Ectodermal cell (in vitro differentiated cells): ENCODE measurements around the gene NLRC5.

Source experiments
- H3K27ac ChIP-seq: 2 replicates; pipeline ENCODE4 v1.7.0; 2013; ENCODE audit warnings: mild to moderate bottlenecking, low read depth, low read length; ENCODE audit not compliant: insufficient read depth, poor library complexity, severe bottlenecking
- H3K27me3 ChIP-seq: 2 replicates; pipeline ENCODE4 v1.7.0; 2013; ENCODE audit warnings: mild to moderate bottlenecking, low read length; ENCODE audit not compliant: insufficient read depth, control insufficient read depth, poor library complexity, severe bottlenecking
- H3K36me3 ChIP-seq: one replicate; pipeline ENCODE4 v1.7.0; 2013; ENCODE audit warnings: low read length; ENCODE audit not compliant: control insufficient read depth, insufficient read depth
- H3K4me1 ChIP-seq: one replicate; pipeline ENCODE4 v1.7.0; 2013; ENCODE audit warnings: low read length; ENCODE audit not compliant: control insufficient read depth, insufficient read depth
- H3K4me3 ChIP-seq: 2 replicates; pipeline ENCODE4 v1.7.0; 2013; ENCODE audit warnings: low read depth, low read length, control low read depth; ENCODE audit not compliant: insufficient read depth
- H3K9me3 ChIP-seq: 2 replicates; pipeline ENCODE4 v1.7.0; 2013; ENCODE audit warnings: mild to moderate bottlenecking, low read length, moderate library complexity; ENCODE audit not compliant: control insufficient read depth
- WGBS, 2 experiments: methylation state at CpG; one replicate each; pipeline ENCODE4 v1.1.7; 2013; ENCODE audit warnings: missing lambda C conversion rate in 2 of 2; 5-methylcytosine and 5-hydroxymethylcytosine counted together

Gene NLRC5

DNA sequence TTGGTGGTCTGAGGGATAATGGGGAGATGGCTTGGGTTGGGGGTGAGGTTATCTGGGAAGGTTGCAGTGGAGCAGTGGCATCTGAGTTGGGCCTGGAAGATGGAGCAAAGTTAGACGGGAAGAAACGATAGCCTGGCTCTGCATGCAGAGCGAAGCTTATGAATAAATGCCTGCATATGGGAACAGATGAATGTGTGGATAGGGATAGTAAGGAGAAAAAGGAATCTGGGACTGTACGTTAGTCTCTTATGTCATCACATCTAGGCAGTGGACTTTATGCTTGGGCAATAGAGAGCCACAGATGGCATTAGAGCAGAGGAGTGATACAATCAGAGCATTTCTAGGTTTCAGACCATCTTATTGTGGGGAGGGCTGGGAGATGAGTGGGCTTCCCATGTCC, 136.0 kb downstream of the NLRC5 start:
- no peaks in the 10 kb centered on the region for H3K27me3 ChIP-seq
- no peak overlapping the region for H3K4me3 ChIP-seq
- no peak overlapping the region for H3K27ac ChIP-seq
- H3K4me1 ChIP-seq = peaks cover 7% of the 10 kb centered on the region
- H3K9me3 ChIP-seq = no peaks in the 10 kb centered on the region
- 95 to 96% methylated on average over 4 of the region's 4 CpGs for WGBS, 2 experiments
- H3K36me3 ChIP-seq = no peaks in the 10 kb centered on the region

DNA sequence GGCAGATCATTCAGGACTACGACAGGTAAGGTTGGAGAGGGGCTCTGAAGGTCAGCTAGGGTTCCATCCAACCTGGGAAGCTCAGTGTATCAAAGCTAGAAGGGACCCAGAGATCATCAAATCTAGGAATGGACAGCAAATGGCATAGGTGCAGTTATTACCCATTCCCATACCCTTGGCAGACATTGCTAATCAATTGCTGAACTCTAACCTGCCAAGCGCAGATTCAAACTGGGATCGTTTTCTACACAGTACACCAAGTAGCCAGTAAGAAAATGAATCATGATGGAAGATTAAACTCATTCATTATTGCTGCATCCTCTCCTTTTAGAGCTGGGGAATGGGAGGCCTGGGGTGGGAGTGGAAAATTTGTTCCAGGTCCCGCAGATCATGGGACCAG, 136.6 kb downstream of the NLRC5 start:
- Histone ChIP-seq H3K27ac (no peak overlapping the region), H3K27me3 (no peaks in the 10 kb centered on the region), H3K4me3 (no peak overlapping the region), H3K4me1 (peaks cover 7% of the 10 kb centered on the region), H3K36me3 (no peaks in the 10 kb centered on the region), H3K9me3 (no peaks in the 10 kb centered on the region)
- WGBS, 2 experiments = 93 to 95% methylated on average over 4 of the region's 4 CpGs

DNA sequence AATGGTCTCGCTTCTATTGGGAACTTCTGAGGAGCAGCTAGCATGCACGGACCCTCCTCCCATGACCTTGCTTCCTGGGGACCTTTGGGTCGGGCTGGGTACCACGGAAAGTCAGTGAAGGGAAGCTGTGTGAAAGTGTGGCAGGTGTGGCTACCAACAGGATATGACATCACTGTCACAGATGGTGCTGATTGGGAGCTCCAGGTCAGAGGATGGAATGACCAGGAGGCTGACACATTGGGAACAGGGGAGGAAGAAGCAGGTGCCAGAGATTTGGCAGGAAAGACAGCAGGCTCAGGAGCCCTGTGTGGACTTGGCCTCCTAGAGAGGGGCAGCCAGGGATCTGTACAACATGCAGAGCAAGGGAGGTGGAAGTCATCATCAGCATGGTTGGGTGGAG, 137.1 kb downstream of the NLRC5 start:
- Histone ChIP-seq H3K27me3 (no peaks in the 10 kb centered on the region), H3K27ac (no peak overlapping the region), H3K4me1 (peaks cover 11% of the 10 kb centered on the region), H3K36me3 (no peaks in the 10 kb centered on the region), H3K9me3 (no peaks in the 10 kb centered on the region), H3K4me3 (no peak overlapping the region)
- WGBS, 2 experiments = 94 to 95% methylated on average over 4 of the region's 4 CpGs

DNA sequence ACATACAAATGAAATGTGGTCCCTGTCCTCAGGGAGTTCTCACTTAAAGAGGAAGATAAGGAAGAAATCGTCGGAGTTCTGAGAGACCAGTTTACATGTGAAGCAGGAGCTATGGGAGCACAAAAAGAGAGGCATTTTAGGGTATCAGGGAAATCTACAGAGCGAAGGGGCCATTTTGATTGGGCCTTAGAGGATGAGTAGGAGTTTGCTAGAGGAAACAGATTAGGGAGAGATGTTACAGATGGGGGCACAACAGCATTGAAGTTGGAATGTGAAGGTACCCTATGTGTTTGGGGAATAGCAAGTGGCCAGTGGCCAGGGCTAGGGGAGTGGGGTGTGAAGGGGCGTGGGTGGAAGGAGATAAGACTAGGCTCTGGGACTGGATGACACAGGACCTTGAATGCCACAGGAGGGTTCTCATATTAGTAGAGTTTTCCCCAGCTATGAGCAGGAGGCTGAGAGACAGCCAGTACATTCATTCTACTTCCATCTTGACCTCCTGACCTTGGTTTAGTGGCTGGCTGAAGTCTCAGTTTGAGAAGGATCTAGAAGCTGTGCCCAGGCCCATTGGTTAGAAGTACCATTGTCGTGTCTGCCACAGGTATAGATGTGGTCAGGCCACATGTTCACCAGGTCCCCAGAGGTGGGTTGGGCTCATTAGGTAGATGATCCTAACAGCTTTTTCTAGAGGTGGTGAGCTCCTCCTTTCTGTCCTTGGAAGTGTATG, 137.8 kb downstream of the NLRC5 start:
- Histone ChIP-seq H3K27ac (no peak overlapping the region), H3K36me3 (no peaks in the 10 kb centered on the region), H3K27me3 (no peaks in the 10 kb centered on the region), H3K4me3 (no peak overlapping the region), H3K9me3 (no peaks in the 10 kb centered on the region), H3K4me1 (peaks cover 17% of the 10 kb centered on the region)
- 96% methylated on average over 5 of the region's 5 CpGs for WGBS, 2 experiments

DNA sequence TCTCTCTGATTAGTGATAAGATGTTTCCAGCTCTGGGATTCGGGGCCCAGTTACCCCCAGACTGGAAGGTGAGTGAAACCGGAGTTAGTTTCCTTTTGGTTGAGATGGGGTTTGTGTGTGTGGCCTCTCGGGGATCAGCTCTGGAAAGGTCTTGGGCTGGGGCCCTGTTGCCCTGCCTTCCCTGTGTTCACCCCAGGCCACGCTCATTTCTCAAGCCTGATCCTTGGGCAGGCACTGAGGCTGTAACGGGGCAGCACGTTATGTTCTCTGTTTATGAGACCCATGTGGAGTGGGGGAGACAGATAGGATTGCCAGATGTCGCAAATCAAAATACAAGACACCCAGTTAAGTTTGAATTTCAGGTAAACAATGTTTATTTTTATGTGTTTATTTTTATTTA, 138.5 kb downstream of the NLRC5 start:
- Histone ChIP-seq H3K9me3 (no peaks in the 10 kb centered on the region), H3K27me3 (no peaks in the 10 kb centered on the region), H3K4me3 (no peak overlapping the region), H3K27ac (no peak overlapping the region), H3K4me1 (peaks cover 23% of the 10 kb centered on the region), H3K36me3 (no peaks in the 10 kb centered on the region)
- 92 to 98% methylated on average over 7 of the region's 7 CpGs for WGBS, 2 experiments

DNA sequence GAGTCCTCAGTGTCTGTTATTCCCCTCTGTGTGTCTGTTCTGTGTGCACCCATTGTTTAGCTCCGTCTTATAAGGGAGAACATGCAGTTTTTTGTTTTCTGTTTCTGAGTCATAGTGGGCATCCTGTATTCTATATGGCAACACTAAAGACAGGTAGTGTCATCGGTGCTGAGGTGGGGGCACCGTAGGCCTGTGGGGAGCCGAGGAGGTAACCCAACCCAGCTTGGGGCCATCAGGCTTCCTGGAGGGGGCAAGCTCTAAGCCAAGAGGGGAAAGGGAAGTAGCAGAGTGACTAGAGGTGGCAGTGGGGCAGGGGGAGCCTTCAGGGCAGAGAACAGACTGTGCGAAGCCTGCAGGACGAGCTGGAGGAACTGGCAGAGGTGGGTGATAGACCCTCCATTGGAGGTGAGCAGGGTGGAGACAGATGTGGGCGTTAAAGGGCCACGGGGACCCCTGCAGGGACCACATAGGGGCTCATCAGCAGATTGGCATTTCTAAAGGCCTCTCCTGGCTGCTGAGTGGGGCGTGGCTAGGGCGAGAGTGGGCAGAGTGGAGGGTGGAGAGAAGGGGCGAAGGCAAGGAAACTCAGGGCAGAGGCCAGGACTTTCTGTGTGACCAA, 139.5 kb downstream of the NLRC5 start:
- Histone ChIP-seq H3K36me3 (no peaks in the 10 kb centered on the region), H3K4me1 (peaks cover 28% of the 10 kb centered on the region), H3K9me3 (no peaks in the 10 kb centered on the region), H3K4me3 (no peak overlapping the region), H3K27ac (no peak overlapping the region), H3K27me3 (no peaks in the 10 kb centered on the region)
- WGBS, 2 experiments = 85 to 89% methylated on average over 11 of the region's 11 CpGs

DNA sequence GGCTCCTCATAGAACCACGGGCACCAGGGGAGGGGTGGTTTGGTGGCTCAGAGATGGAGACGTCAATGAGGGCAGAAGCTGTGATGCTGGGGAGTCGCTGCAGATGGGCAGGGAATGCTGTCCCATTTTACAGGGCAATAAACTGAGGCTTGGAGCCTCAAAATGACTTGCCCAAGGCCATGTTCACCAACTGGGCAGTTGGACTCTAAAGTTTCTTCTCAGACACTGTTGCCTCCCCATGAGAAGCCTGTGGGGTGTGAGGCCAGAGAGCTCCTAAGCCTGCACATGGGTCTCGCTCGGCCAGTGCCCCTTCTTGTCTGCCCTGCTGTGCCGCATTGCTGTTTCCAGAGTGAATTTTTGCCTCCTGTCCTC, 141.6 kb downstream of the NLRC5 start:
- H3K27me3 ChIP-seq = no peaks in the 10 kb centered on the region
- no peaks in the 10 kb centered on the region for H3K36me3 ChIP-seq
- WGBS, 2 experiments = 94 to 95% methylated on average over 6 of the region's 6 CpGs
- no peaks in the 10 kb centered on the region for H3K9me3 ChIP-seq
- peaks cover 21% of the 10 kb centered on the region for H3K4me1 ChIP-seq
- H3K27ac ChIP-seq = no peak overlapping the region
- no peak overlapping the region for H3K4me3 ChIP-seq

DNA sequence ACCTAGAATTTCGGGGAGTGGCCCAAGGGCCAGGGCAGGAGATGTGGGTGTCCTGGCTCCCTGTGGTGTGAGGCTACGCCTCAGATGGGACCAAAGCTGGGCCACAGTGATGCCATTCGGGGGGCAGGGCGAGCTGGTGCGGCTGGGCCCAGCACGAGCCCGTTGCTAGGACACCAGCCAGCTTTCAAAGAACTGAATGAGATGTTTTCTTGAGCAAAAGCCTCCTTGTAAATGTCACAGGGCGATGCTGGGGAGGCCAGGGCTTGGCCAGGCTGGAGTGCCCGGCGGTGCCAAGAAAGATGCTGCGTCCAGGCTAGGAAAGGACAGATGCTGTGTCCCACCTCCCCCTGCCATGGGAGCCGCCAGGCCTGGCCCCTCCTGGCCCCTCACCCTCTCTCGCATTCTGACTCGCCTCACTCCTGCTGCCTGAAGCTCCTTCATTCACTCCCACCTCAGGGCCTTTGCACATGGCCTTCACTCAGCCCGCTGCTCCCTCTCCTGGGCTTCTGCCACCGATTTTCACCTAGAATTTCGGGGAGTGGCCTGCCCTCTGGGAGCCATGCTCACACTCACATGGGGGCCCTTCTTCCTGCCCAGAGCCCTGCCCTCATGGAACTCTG, 142.1 kb downstream of the NLRC5 start:
- H3K27me3 ChIP-seq = no peaks in the 10 kb centered on the region

DNA sequence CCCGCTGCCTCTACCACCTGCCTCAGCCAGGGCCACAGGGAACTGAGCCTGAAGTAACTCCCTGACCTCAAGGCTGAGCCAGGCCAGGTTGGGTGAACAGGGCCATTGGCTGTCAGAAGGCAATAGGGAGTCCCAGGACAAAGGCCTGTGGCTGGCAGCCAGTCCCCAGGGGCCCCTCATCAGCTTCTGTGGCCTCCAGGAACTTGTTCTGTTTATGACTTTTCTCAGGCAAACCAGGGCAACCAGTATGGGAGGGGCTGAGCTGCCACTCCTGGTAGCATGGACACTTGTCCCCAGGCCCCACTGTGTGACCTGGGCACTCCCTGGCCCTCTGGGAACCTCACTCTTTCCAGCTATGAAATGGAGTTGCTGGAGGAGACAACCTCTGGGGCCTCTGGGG, 143.1 kb downstream of the NLRC5 start:
- Histone ChIP-seq H3K27ac (no peak overlapping the region), H3K36me3 (no peaks in the 10 kb centered on the region), H3K4me1 (peaks cover 21% of the 10 kb centered on the region), H3K27me3 (no peaks in the 10 kb centered on the region), H3K4me3 (no peak overlapping the region), H3K9me3 (no peaks in the 10 kb centered on the region)
- WGBS, 2 experiments = 90 to 97% methylated on average over 1 of the region's 1 CpG

More for the DNA sequence above, 142.1 kb downstream of the NLRC5 start:
- Histone ChIP-seq H3K27ac (no peak overlapping the region), H3K9me3 (no peaks in the 10 kb centered on the region), H3K4me3 (no peak overlapping the region), H3K4me1 (peaks cover 21% of the 10 kb centered on the region), H3K36me3 (no peaks in the 10 kb centered on the region)
- WGBS, 2 experiments = 85 to 86% methylated on average over 17 of the region's 17 CpGs

DNA sequence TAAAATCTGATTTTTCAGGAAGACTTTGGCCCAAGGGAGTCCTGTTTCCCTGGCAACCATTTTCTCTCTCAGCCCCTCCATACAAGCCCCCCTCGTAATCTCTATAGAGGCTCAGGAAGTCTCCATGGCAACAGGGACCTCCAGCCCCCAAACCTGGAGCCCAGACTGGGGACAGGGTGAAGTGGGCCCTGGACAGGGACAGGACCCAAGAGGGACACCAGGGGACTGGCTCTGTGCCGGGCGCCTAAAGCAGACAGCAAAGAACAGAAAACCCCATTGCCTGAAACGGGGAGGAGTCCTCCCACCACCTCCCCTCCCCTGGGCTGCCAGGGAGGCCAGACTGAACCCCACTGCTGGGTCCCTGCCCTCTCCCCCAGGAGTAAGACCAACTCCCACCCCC, 143.7 kb downstream of the NLRC5 start:
- Histone ChIP-seq H3K36me3 (no peaks in the 10 kb centered on the region), H3K27ac (no peak overlapping the region), H3K9me3 (no peaks in the 10 kb centered on the region), H3K27me3 (no peaks in the 10 kb centered on the region), H3K4me1 (peaks cover 21% of the 10 kb centered on the region), H3K4me3 (no peak overlapping the region)
- 62 to 63% methylated on average over 4 of the region's 4 CpGs for WGBS, 2 experiments
